MM.1S (cell line): ENCODE data around the gene DENND2A.

Experiments
- CTCF ChIP-seq: fragments of 300-600 bp; sonication (generic); IDR thresholded peaks from 2 replicates; pipeline ENCODE4 v1.5.1; 2016; ENCODE audit warnings: antibody characterized with exemption, low read length, mixed read lengths
- EZH2 ChIP-seq: fragments of 300-600 bp; sonication (generic); optimal IDR thresholded peaks from 2 replicates; pipeline ENCODE3; 2017; ENCODE audit warnings: low read depth, mild to moderate bottlenecking, antibody characterized with exemption, low read length, mixed read lengths

DNA sequence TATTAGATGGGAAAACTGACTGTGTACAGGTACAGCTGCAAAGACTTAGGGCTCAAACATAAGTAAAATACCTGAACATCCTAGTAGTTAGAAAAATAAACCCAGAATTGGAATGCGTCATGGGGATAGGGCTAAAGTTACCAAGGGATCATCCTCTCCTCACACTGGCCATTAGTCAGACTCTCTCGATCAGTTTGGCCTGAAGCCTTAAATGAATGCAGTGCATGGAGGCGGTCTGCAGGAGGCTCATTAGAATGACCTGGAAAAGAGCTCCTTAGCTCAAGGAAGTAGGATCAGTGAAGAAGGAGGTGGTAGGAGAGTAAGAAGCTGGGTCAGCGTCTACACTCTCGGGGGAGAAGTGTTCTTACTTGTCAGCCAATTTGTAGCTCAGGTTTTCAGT, 35.3 kb downstream of the DENND2A start:
- TF ChIP-seq CTCF = no peak
- TF ChIP-seq EZH2 = no peak
